Natural killer cell (primary cell): ENCODE data around the gene DNAH6. TPM values are rescaled to one million over a fixed set of nuclear protein-coding genes. Genes with fewer than 3 reads are reported as not detected.

Source experiments
- ATAC-seq, 3 donors: fragments of 150-1000 bp in 2 of 3; fragments of 200-7000 bp in 1 of 3; cut with Tn5 transposase; 1 replicate in 1 of 3; 2 replicates in 2 of 3; pipeline ENCODE4 v1.10.0; 2021; ENCODE audit warnings: mild to moderate bottlenecking in 2 of 3, moderate library complexity in 2 of 3
- DNase-seq, 2 donors: peaks; one replicate each; pipeline versions ENCODE4 v3.0.0 to v3.0.0-alpha.2; 2013 to 2021; ENCODE audit warnings: mixed read lengths in 1 of 2
- H3K27ac ChIP-seq: one replicate; pipeline ENCODE4 v1.5.1; 2013; ENCODE audit warnings: mild to moderate bottlenecking, low read length
- H3K27me3 ChIP-seq: one replicate; pipeline ENCODE4 v1.6.1; 2013; ENCODE audit warnings: low read length; ENCODE audit not compliant: control insufficient read depth, insufficient read depth
- H3K36me3 ChIP-seq: one replicate; pipeline ENCODE4 v1.6.1; 2013; ENCODE audit warnings: low read length; ENCODE audit not compliant: control insufficient read depth, insufficient read depth
- H3K4me1 ChIP-seq: one replicate; pipeline ENCODE4 v1.6.1; 2013; ENCODE audit warnings: low read length; ENCODE audit not compliant: control insufficient read depth, insufficient read depth
- H3K4me3 ChIP-seq: one replicate; pipeline ENCODE4 v1.5.1; 2013; ENCODE audit warnings: low read length
- H3K9me3 ChIP-seq: one replicate; pipeline ENCODE4 v1.6.1; 2013; ENCODE audit warnings: low read length; ENCODE audit not compliant: control insufficient read depth, insufficient read depth
- H3K27ac Mint-ChIP-seq, 2 donors: one replicate each; pipeline ENCODE4 v1.8.0; 2022; ENCODE audit warnings: mild to moderate bottlenecking in 2 of 2, mixed read lengths in 2 of 2, moderate library complexity in 1 of 2
- H3K27me3 Mint-ChIP-seq, 2 donors: one replicate each; pipeline ENCODE4 v1.8.0; 2022; ENCODE audit warnings: low read depth in 2 of 2, mixed read lengths in 2 of 2
- H3K36me3 Mint-ChIP-seq: one replicate; pipeline ENCODE4 v1.8.0; 2022; ENCODE audit warnings: mixed read lengths
- H3K4me1 Mint-ChIP-seq, 2 donors: one replicate each; pipeline ENCODE4 v1.8.0; 2022; ENCODE audit warnings: mixed read lengths in 2 of 2
- H3K4me3 Mint-ChIP-seq: one replicate; pipeline ENCODE4 v1.8.0; 2022; ENCODE audit warnings: mild to moderate bottlenecking, moderate library complexity, mixed read lengths
- H3K9me3 Mint-ChIP-seq, 2 donors: one replicate each; pipeline ENCODE4 v1.8.0; 2022; ENCODE audit warnings: mixed read lengths in 2 of 2
- WGBS: methylation state at CpG from one replicate; pipeline ENCODE4 v1.1.7; 2013; ENCODE audit warnings: missing lambda C conversion rate; ENCODE audit not compliant: insufficient coverage; 5-methylcytosine and 5-hydroxymethylcytosine counted together
- intact Hi-C: fragments of 100-400 bp; cut with micrococcal nuclease; formaldehyde crosslinking; loops from one replicate; pipeline ENCODE4 v1.14.2; 2022
- total RNA-seq, 4 donors: library from RNA; stranded (reverse); fragments of 120-200 nt in 1 of 4; gene quantifications; one replicate each; pipeline versions ENCODE4 v1.2.3 to v1.2.4, GENCODE V29; 2013 to 2022
- TF ChIP-seq, protein P1 (sequence below): fragments of 200-600 bp; IDR thresholded peaks from one replicate; pipeline ENCODE4 v1.8.0; 2022; ENCODE audit warnings: antibody characterized with exemption

The DNAH6 gene
- total RNA-seq, 3 donors from 2014 or later (not counting 1 experiment from before 2014, with no cell fraction given), result 0.05 to 0.60 (median 0.32) TPM

- Histone ChIP-seq H3K4me3 (no peak overlapping the region), H3K27ac (no peak overlapping the region), H3K4me1 (peaks cover 3% of the 10 kb centered on the region), H3K36me3 (no peaks in the 10 kb centered on the region), H3K9me3 (no peaks in the 10 kb centered on the region), H3K27me3 (no peaks in the 10 kb centered on the region)
- 29% methylated on average over 8 of the region's 8 CpGs for WGBS
- DNase-seq (peak in 1 of 2 donors; percentile 88), ATAC-seq (peak; percentile 89 to 100 (median 99))
- no peaks in the 10 kb centered on the region for H3K9me3 Mint-ChIP-seq
- no peaks in the 10 kb centered on the region for H3K36me3 Mint-ChIP-seq
- no peak overlapping the region for H3K27ac Mint-ChIP-seq
- intact Hi-C loops, result loop anchor here (1.0 to 10.0 kb wide), 5 partner anchors 135 to 789 kb away; no protein-coding TSS in a partner anchor
- no peak overlapping the region for H3K4me3 Mint-ChIP-seq
- peaks cover 0 to 6% of the 10 kb centered on the region in 2 donors for H3K4me1 Mint-ChIP-seq
- TF ChIP-seq, protein P1, sequence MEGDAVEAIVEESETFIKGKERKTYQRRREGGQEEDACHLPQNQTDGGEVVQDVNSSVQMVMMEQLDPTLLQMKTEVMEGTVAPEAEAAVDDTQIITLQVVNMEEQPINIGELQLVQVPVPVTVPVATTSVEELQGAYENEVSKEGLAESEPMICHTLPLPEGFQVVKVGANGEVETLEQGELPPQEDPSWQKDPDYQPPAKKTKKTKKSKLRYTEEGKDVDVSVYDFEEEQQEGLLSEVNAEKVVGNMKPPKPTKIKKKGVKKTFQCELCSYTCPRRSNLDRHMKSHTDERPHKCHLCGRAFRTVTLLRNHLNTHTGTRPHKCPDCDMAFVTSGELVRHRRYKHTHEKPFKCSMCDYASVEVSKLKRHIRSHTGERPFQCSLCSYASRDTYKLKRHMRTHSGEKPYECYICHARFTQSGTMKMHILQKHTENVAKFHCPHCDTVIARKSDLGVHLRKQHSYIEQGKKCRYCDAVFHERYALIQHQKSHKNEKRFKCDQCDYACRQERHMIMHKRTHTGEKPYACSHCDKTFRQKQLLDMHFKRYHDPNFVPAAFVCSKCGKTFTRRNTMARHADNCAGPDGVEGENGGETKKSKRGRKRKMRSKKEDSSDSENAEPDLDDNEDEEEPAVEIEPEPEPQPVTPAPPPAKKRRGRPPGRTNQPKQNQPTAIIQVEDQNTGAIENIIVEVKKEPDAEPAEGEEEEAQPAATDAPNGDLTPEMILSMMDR, result peak; percentile 84
- peaks cover 12 to 19% of the 10 kb centered on the region in 2 donors for H3K27me3 Mint-ChIP-seq
Observed at GRCh38 chr2:84495539-84496146, 20.7 kb upstream of the DNAH6 start.

GRCh38 chr2:84496386-84496785 lies 19.9 kb upstream of the DNAH6 start:
- peaks cover 0 to 6% of the 10 kb centered on the region in 2 donors for H3K4me1 Mint-ChIP-seq
- Histone ChIP-seq H3K9me3 (no peaks in the 10 kb centered on the region), H3K27ac (no peak overlapping the region), H3K4me1 (peaks cover 3% of the 10 kb centered on the region), H3K4me3 (no peak overlapping the region), H3K27me3 (no peaks in the 10 kb centered on the region), H3K36me3 (no peaks in the 10 kb centered on the region)
- DNase-seq, result no peak
- no peaks in the 10 kb centered on the region for H3K9me3 Mint-ChIP-seq
- H3K27ac Mint-ChIP-seq, result no peak overlapping the region
- no peak for ATAC-seq
- peaks cover 12 to 19% of the 10 kb centered on the region in 2 donors for H3K27me3 Mint-ChIP-seq
- no peaks in the 10 kb centered on the region for H3K36me3 Mint-ChIP-seq
- intact Hi-C loops, result loop anchor here (10.0 kb wide), 1 partner anchor 788 kb away; no protein-coding TSS in a partner anchor
- TF ChIP-seq, protein P1, result no peak
- H3K4me3 Mint-ChIP-seq, result no peak overlapping the region

DNA sequence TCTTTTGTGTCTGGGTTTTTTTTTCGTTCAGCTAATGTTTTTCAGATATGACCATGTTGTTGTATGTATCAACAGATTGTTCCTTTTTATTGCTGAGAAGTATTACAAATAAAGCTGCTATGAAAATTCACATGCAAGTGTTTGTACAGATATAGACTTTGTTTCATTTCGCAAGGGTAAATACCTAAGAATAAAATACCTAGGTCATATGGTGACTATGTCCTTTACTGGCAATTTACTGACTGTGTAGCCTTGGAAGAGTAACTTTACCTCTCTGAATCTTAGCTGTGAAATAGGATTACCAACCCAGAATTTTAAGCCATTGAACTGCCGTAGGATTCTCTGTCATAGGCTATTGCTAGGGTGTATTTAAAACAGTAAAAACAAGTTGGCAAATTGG lies 19.0 kb upstream of the DNAH6 start:
- no peak for DNase-seq
- H3K9me3 ChIP-seq, result no peaks in the 10 kb centered on the region
- H3K27me3 ChIP-seq, result no peaks in the 10 kb centered on the region
- no peak overlapping the region for H3K4me3 ChIP-seq
- no peaks in the 10 kb centered on the region for H3K36me3 ChIP-seq
- peaks cover 16 to 17% of the 10 kb centered on the region in 2 donors for H3K27me3 Mint-ChIP-seq
- H3K4me1 ChIP-seq, result peaks cover 3% of the 10 kb centered on the region
- no peak for ATAC-seq
- no peaks in the 10 kb centered on the region for H3K9me3 Mint-ChIP-seq
- no peak overlapping the region for H3K27ac Mint-ChIP-seq
- H3K4me3 Mint-ChIP-seq, result no peak overlapping the region
- intact Hi-C loops, result loop anchor here (10.0 kb wide), 1 partner anchor 788 kb away; no protein-coding TSS in a partner anchor
- WGBS, result 87% methylated on average over 2 of the region's 3 CpGs
- peaks cover 0 to 6% of the 10 kb centered on the region in 2 donors for H3K4me1 Mint-ChIP-seq
- no peak overlapping the region for H3K27ac ChIP-seq
- TF ChIP-seq, protein P1, result no peak
- no peaks in the 10 kb centered on the region for H3K36me3 Mint-ChIP-seq
